GM06990 (cell line): ENCODE measurements around the gene AP1M2.
A peak's percentile ranks its signal among the peaks of the same experiment; 100 is the strongest.

Source experiments
- DNase-seq: peaks from one replicate; pipeline ENCODE4 v3.0.0-alpha.2; 2011; ENCODE audit not compliant: insufficient read length; ENCODE audit errors: extremely low read depth
- H3K27me3 ChIP-seq: replicated peaks from 2 replicates; pipeline ENCODE4 v1.6.0; 2011; ENCODE audit warnings: low read length; ENCODE audit not compliant: control insufficient read depth, insufficient read depth
- H3K36me3 ChIP-seq: 2 replicates; pipeline ENCODE4 v1.5.1; 2011; ENCODE audit warnings: low read length; ENCODE audit not compliant: control insufficient read depth, insufficient read depth
- H3K4me3 ChIP-seq: replicated peaks from 2 replicates; pipeline ENCODE4 v1.5.1; 2011; ENCODE audit warnings: low read depth, mild to moderate bottlenecking, control low read depth, low read length
- CTCF ChIP-seq: IDR thresholded peaks from 2 replicates; pipeline ENCODE4 v1.5.1; 2011; ENCODE audit warnings: low read length, control low read depth, mild to moderate bottlenecking, inconsistent platforms; ENCODE audit not compliant: insufficient read depth, poor library complexity, severe bottlenecking

Gene AP1M2

GRCh38 chr19:10583036-10583776 lies 3.9 kb downstream of the AP1M2 start:
- Histone ChIP-seq H3K36me3 (no peaks in the 10 kb centered on the region), H3K27me3 (no peaks in the 10 kb centered on the region; the same call in 1 of the 2 replicates), H3K4me3 (no peak overlapping the region)
- DNase-seq: no peak
- TF ChIP-seq CTCF: no peak

- no peak for DNase-seq
- Histone ChIP-seq H3K27me3 (no peaks in the 10 kb centered on the region; the same call in 1 of the 2 replicates), H3K4me3 (no peak overlapping the region), H3K36me3 (no peaks in the 10 kb centered on the region)
- TF ChIP-seq CTCF: no peak
Measured at GRCh38 chr19:10582091-10582490, 5.0 kb downstream of the AP1M2 start.

- TF ChIP-seq CTCF: peak; percentile 98
- H3K36me3 ChIP-seq: no peaks in the 10 kb centered on the region
- no peaks in the 10 kb centered on the region for H3K27me3 ChIP-seq
- DNase-seq: peak; percentile 59
- H3K4me3 ChIP-seq: no peak overlapping the region
Measured at GRCh38 chr19:10580979-10581631, 6.0 kb downstream of the AP1M2 start.

GRCh38 chr19:10577951-10578350 lies 9.2 kb downstream of the AP1M2 start:
- no peak for DNase-seq
- Histone ChIP-seq H3K36me3 (no peaks in the 10 kb centered on the region), H3K4me3 (no peak overlapping the region), H3K27me3 (no peaks in the 10 kb centered on the region)
- TF ChIP-seq CTCF: no peak

- no peak overlapping the region for H3K4me3 ChIP-seq
- no peak for TF ChIP-seq CTCF
- H3K27me3 ChIP-seq: no peaks in the 10 kb centered on the region
- DNase-seq: no peak
- H3K36me3 ChIP-seq: no peaks in the 10 kb centered on the region
Measured at GRCh38 chr19:10575011-10575716, 11.9 kb downstream of the AP1M2 start.
